Upper lobe of right lung (tissue), 1 donor: ENCODE data around the gene WWOX. TPM values are rescaled to one million over a fixed set of nuclear protein-coding genes. Genes with fewer than 3 reads are reported as not detected.

Source experiments
- ATAC-seq: fragments of 200-7000 bp; cut with Tn5 transposase; one replicate; pipeline ENCODE4 v1.9.1; 2020; ENCODE audit warnings: mild to moderate bottlenecking, moderate library complexity
- DNase-seq: peaks from one replicate; pipeline ENCODE4 v3.0.0-alpha.2; 2020
- H3K27ac ChIP-seq: fragments of 200-600 bp; one replicate; pipeline ENCODE4 v1.8.0; 2022
- H3K27me3 ChIP-seq: fragments of 200-600 bp; one replicate; pipeline ENCODE4 v1.8.0; 2022; ENCODE audit warnings: mild to moderate bottlenecking
- H3K36me3 ChIP-seq: fragments of 200-600 bp; one replicate; pipeline ENCODE4 v1.8.0; 2022
- H3K4me1 ChIP-seq: fragments of 200-600 bp; one replicate; pipeline ENCODE4 v1.8.0; 2022
- H3K4me3 ChIP-seq: fragments of 200-600 bp; one replicate; pipeline ENCODE4 v1.8.0; 2022; ENCODE audit warnings: mild to moderate bottlenecking
- H3K9me3 ChIP-seq: fragments of 200-600 bp; one replicate; pipeline ENCODE4 v1.8.0; 2022
- intact Hi-C: fragments of 100-400 bp; cut with DNase I; formaldehyde crosslinking; loops from one replicate; pipeline ENCODE4 v1.11.0; 2022
- total RNA-seq: library from RNA; stranded (reverse); fragmentation: NEBNext Ultra II Directional; extraction: Animal tissue kit (Norgen Biotek cat#: 25700); gene quantifications from one replicate; pipeline ENCODE4 v1.2.1, GENCODE V29; 2021
- TF ChIP-seq, protein P1 (sequence below): fragments of 200-600 bp; IDR thresholded peaks from one replicate; pipeline ENCODE4 v1.8.0; 2022; ENCODE audit warnings: antibody characterized with exemption
- donor health status: DM: no; HTN: yes; CAD: no; lungs with severe emphysema.

The WWOX gene
- total RNA-seq, 1 donor from 2014 or later = 17.0 TPM

- Histone ChIP-seq H3K4me1 (no peaks in the 10 kb centered on the region), H3K27ac (no peak overlapping the region), H3K4me3 (no peak overlapping the region), H3K9me3 (no peaks in the 10 kb centered on the region), H3K27me3 (no peaks in the 10 kb centered on the region), H3K36me3 (no peaks in the 10 kb centered on the region)
- TF ChIP-seq, protein P1, sequence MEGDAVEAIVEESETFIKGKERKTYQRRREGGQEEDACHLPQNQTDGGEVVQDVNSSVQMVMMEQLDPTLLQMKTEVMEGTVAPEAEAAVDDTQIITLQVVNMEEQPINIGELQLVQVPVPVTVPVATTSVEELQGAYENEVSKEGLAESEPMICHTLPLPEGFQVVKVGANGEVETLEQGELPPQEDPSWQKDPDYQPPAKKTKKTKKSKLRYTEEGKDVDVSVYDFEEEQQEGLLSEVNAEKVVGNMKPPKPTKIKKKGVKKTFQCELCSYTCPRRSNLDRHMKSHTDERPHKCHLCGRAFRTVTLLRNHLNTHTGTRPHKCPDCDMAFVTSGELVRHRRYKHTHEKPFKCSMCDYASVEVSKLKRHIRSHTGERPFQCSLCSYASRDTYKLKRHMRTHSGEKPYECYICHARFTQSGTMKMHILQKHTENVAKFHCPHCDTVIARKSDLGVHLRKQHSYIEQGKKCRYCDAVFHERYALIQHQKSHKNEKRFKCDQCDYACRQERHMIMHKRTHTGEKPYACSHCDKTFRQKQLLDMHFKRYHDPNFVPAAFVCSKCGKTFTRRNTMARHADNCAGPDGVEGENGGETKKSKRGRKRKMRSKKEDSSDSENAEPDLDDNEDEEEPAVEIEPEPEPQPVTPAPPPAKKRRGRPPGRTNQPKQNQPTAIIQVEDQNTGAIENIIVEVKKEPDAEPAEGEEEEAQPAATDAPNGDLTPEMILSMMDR = no peak
- intact Hi-C loops = no loop called here
- DNase-seq = no peak
- no peak for ATAC-seq
Observed at GRCh38 chr16:79062821-79063220, 963.4 kb downstream of the WWOX start.

GRCh38 chr16:79064256-79064972 lies 965.0 kb downstream of the WWOX start:
- no peak overlapping the region for H3K4me3 ChIP-seq
- intact Hi-C loops = no loop called here
- H3K9me3 ChIP-seq = no peaks in the 10 kb centered on the region
- no peak overlapping the region for H3K27ac ChIP-seq
- no peak for DNase-seq
- no peak for ATAC-seq
- H3K36me3 ChIP-seq = no peaks in the 10 kb centered on the region
- H3K4me1 ChIP-seq = peaks cover 4% of the 10 kb centered on the region
- TF ChIP-seq, protein P1 = no peak
- no peaks in the 10 kb centered on the region for H3K27me3 ChIP-seq

DNA sequence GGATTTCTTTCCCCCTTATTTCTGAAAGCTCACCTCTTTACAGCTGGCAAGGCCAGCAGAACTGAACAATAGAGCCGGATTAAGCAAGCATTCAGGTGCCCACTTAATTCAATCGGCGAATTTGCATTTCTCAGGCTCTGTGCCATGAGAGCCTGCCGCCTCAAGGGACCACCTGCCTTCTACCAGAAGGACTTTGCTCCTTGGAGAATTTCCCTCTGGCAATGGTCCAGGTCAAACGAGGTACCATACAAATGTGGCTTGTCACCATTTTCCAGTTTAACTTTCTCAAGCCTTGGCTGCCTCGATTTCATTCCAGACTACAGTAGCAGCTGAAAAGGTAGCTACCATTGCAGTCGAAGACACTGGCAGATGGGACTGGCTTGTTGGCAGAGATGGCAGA lies 967.1 kb downstream of the WWOX start:
- ATAC-seq = no peak
- intact Hi-C loops = no loop called here
- H3K4me1 ChIP-seq = peaks cover 10% of the 10 kb centered on the region

DNA sequence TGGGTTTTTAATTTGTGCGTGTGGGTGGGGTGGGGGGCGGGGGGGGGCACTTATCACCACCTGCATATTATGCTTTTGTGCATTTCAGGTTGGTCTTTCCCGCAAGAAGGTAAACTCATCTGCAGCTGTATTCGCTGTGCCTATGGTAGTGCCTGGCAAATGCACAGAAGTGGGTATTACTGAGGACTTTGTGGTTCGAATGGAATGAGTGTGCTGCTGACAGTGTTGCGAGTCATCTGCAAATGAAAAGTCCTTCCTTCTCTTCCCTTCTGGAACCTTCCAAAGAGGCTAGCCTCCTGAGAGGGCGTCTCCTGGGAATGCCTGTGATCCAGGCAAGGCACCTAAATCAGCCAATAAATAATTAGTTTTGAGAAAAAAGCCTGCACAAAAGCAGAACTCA lies 968.1 kb downstream of the WWOX start:
- no peak overlapping the region for H3K4me3 ChIP-seq
- H3K27ac ChIP-seq = no peak overlapping the region
- DNase-seq (no peak), ATAC-seq (no peak)
- intact Hi-C loops = no loop called here
- no peaks in the 10 kb centered on the region for H3K36me3 ChIP-seq
- peaks cover 12% of the 10 kb centered on the region for H3K4me1 ChIP-seq
- no peaks in the 10 kb centered on the region for H3K9me3 ChIP-seq
- TF ChIP-seq, protein P1 = no peak
- no peaks in the 10 kb centered on the region for H3K27me3 ChIP-seq

More for the DNA sequence above, 967.1 kb downstream of the WWOX start:
- Histone ChIP-seq H3K36me3 (no peaks in the 10 kb centered on the region), H3K27ac (no peak overlapping the region), H3K27me3 (no peaks in the 10 kb centered on the region), H3K9me3 (no peaks in the 10 kb centered on the region), H3K4me3 (no peak overlapping the region)
- DNase-seq = no peak
- TF ChIP-seq, protein P1 = no peak

GRCh38 chr16:79069121-79069520 lies 969.7 kb downstream of the WWOX start:
- no peak for ATAC-seq
- intact Hi-C loops = no loop called here
- no peak overlapping the region for H3K4me3 ChIP-seq

More at GRCh38 chr16:79069121-79069520, 969.7 kb downstream of the WWOX start:
- H3K36me3 ChIP-seq = no peaks in the 10 kb centered on the region
- no peaks in the 10 kb centered on the region for H3K27me3 ChIP-seq
- no peaks in the 10 kb centered on the region for H3K9me3 ChIP-seq
- H3K27ac ChIP-seq = peak overlapping the region; percentile 63
- H3K4me1 ChIP-seq = peaks cover 12% of the 10 kb centered on the region
- TF ChIP-seq, protein P1 = no peak
- DNase-seq = no peak
